PC-3 (cell line): ENCODE results near the gene TMCC2. TPM values are rescaled to one million over a fixed set of nuclear protein-coding genes. Genes with fewer than 3 reads are reported as not detected.
A peak's percentile ranks its signal among the peaks of the same experiment; 100 is the strongest.

Source experiments
- ATAC-seq: fragments of 200-7000 bp; cut with Tn5 transposase; 2 replicates; pipeline ENCODE4 v1.9.1; 2020; ENCODE audit warnings: mild to moderate bottlenecking, moderate library complexity
- BruUV-seq: library from RNA; stranded (reverse); fragments of 400-500 nt; replicated peaks from 2 replicates; lab custom pipeline; 2021; lab: Mats Ljungman, UMichigan
- CTCF ChIA-PET: fragments of 300-600 bp; sonication (Branson Sonifier 250); formaldehyde crosslinking; loops from one replicate; lab custom pipeline; 2022; ENCODE audit warnings: antibody characterized with exemption; lab: Charles Lee
- POLR2A ChIA-PET: fragments of 300-600 bp; sonication (Branson Sonifier 250); formaldehyde crosslinking; loops from one replicate; lab custom pipeline; 2022; ENCODE audit warnings: antibody characterized with exemption; ENCODE audit not compliant: unreplicated experiment; lab: Charles Lee
- DNase-seq: peaks from one replicate; pipeline ENCODE4 v3.0.0-alpha.2; 2015
- H2AFZ ChIP-seq: fragments of 300-600 bp; sonication (generic); 2 replicates; pipeline ENCODE4 v1.6.0; 2016; ENCODE audit warnings: antibody characterized with exemption, low read length
- H3F3A ChIP-seq: fragments of 300-600 bp; sonication (generic); one replicate; pipeline ENCODE4 v1.6.0; 2017; ENCODE audit warnings: antibody characterized with exemption, low read length, control low read depth, mild to moderate bottlenecking; ENCODE audit not compliant: unreplicated experiment
- H3K27ac ChIP-seq: fragments of 300-600 bp; sonication (generic); 2 replicates; pipeline ENCODE4 v1.5.1; 2016; ENCODE audit warnings: mild to moderate bottlenecking, low read length
- H3K27me3 ChIP-seq: fragments of 300-600 bp; sonication (generic); 2 replicates; pipeline ENCODE4 v1.6.1; 2016; ENCODE audit warnings: low read length, mixed read lengths
- H3K36me3 ChIP-seq: fragments of 300-600 bp; sonication (generic); 2 replicates; pipeline ENCODE4 v1.6.1; 2016; ENCODE audit warnings: low read depth, mixed run types, low read length, mixed read lengths
- H3K4me1 ChIP-seq: fragments of 300-600 bp; sonication (generic); 2 replicates; pipeline ENCODE4 v1.5.1; 2016; ENCODE audit warnings: low read length; ENCODE audit not compliant: insufficient read depth
- H3K4me2 ChIP-seq: fragments of 300-600 bp; sonication (generic); 2 replicates; pipeline ENCODE4 v1.6.0; 2016; ENCODE audit warnings: low read length
- H3K4me3 ChIP-seq: fragments of 300-600 bp; sonication (generic); 2 replicates; pipeline ENCODE4 v1.5.1; 2016; ENCODE audit warnings: mild to moderate bottlenecking, low read length, mixed read lengths
- H3K79me2 ChIP-seq: fragments of 300-600 bp; sonication (generic); 2 replicates; pipeline ENCODE4 v1.6.1; 2017; ENCODE audit warnings: low read length, mixed read lengths
- H3K9ac ChIP-seq: fragments of 300-600 bp; sonication (generic); 2 replicates; pipeline ENCODE4 v1.6.0; 2016; ENCODE audit warnings: mild to moderate bottlenecking, low read length
- H3K9me2 ChIP-seq: fragments of 300-600 bp; sonication (generic); replicated peaks from 2 replicates; pipeline ENCODE4 v1.6.1; 2016; ENCODE audit warnings: mixed run types, low read length, mixed read lengths
- H3K9me3 ChIP-seq: fragments of 300-600 bp; sonication (generic); 2 replicates; pipeline ENCODE4 v1.6.1; 2016; ENCODE audit warnings: low read length, mixed read lengths
- H4K20me1 ChIP-seq: fragments of 300-600 bp; sonication (generic); 2 replicates; pipeline ENCODE4 v1.6.1; 2016; ENCODE audit warnings: low read length, mixed read lengths
- EZH2 ChIP-seq: fragments of 300-600 bp; sonication (generic); IDR thresholded peaks from one replicate; pipeline ENCODE4 v1.6.1; 2017; ENCODE audit warnings: antibody characterized with exemption, mild to moderate bottlenecking, low read length; ENCODE audit not compliant: unreplicated experiment
- EZH2phosphoT487 ChIP-seq: fragments of 300-600 bp; sonication (generic); IDR thresholded peaks from 2 replicates; pipeline ENCODE4 v1.6.1; 2018; ENCODE audit warnings: mild to moderate bottlenecking, antibody characterized with exemption, low read length, borderline replicate concordance
- intact Hi-C: fragments of 100-400 bp; cut with micrococcal nuclease; formaldehyde crosslinking; loops from 2 replicates; pipeline ENCODE4 v1.9.0; 2023
- total RNA-seq: library from RNA; depleted of rRNA; stranded (reverse); fragments of >200 nt; gene quantifications from 2 replicates; pipeline ENCODE4 v1.2.3, GENCODE V29; 2014
- TF ChIP-seq, protein P1 (sequence below): fragments of 300-600 bp; sonication (generic); conservative IDR thresholded peaks from 2 replicates; pipeline ENCODE4 v1.5.1; 2017; ENCODE audit warnings: antibody characterized with exemption, low read depth, mild to moderate bottlenecking, low read length

The TMCC2 gene
- total RNA-seq, 1 experiment from 2014 or later: 8.7 TPM

DNA sequence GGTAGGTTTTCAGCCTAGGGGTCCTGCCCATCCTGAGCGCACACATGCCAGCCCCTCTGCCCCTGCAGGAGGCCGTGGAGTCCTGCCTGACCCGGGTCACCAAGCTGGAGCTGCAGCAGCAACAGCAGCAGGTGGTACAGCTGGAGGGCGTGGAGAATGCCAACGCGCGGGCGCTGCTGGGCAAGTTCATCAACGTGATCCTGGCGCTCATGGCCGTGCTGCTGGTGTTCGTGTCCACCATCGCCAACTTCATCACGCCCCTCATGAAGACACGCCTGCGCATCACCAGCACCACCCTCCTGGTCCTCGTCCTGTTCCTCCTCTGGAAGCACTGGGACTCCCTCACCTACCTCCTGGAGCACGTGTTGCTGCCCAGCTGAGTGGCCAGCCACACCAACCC, 44.0 kb downstream of the TMCC2 start:
- H3K4me2 ChIP-seq: no peak overlapping the region
- H3K9ac ChIP-seq: no peak overlapping the region
- ChIA-PET POLR2A (no interaction called here), CTCF (interaction anchor here (0.5 to 2.1 kb wide), 7 partner anchors 10 to 272 kb away, joined by 3 to 20 read pairs (median 5); no protein-coding TSS in a partner anchor)
- no peaks in the 10 kb centered on the region for H3K9me2 ChIP-seq
- no peaks in the 10 kb centered on the region for H3K9me3 ChIP-seq
- H3K4me1 ChIP-seq: peaks cover 16% of the 10 kb centered on the region
- ATAC-seq: no peak
- no peak overlapping the region for H3K4me3 ChIP-seq
- H3F3A ChIP-seq: no peaks in the 10 kb centered on the region
- no peaks in the 10 kb centered on the region for H3K27me3 ChIP-seq
- H3K27ac ChIP-seq: no peak overlapping the region
- H3K36me3 ChIP-seq: no peaks in the 10 kb centered on the region
- BruUV-seq: no TSS peak
- intact Hi-C loops: no loop called here
- no peak overlapping the region for H2AFZ ChIP-seq
- H4K20me1 ChIP-seq: no peaks in the 10 kb centered on the region
- DNase-seq: no peak
- TF ChIP-seq, protein P1, sequence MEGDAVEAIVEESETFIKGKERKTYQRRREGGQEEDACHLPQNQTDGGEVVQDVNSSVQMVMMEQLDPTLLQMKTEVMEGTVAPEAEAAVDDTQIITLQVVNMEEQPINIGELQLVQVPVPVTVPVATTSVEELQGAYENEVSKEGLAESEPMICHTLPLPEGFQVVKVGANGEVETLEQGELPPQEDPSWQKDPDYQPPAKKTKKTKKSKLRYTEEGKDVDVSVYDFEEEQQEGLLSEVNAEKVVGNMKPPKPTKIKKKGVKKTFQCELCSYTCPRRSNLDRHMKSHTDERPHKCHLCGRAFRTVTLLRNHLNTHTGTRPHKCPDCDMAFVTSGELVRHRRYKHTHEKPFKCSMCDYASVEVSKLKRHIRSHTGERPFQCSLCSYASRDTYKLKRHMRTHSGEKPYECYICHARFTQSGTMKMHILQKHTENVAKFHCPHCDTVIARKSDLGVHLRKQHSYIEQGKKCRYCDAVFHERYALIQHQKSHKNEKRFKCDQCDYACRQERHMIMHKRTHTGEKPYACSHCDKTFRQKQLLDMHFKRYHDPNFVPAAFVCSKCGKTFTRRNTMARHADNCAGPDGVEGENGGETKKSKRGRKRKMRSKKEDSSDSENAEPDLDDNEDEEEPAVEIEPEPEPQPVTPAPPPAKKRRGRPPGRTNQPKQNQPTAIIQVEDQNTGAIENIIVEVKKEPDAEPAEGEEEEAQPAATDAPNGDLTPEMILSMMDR: no peak
- TF ChIP-seq EZH2phosphoT487 (no peak), EZH2 (no peak)
- no peaks in the 10 kb centered on the region for H3K79me2 ChIP-seq

DNA sequence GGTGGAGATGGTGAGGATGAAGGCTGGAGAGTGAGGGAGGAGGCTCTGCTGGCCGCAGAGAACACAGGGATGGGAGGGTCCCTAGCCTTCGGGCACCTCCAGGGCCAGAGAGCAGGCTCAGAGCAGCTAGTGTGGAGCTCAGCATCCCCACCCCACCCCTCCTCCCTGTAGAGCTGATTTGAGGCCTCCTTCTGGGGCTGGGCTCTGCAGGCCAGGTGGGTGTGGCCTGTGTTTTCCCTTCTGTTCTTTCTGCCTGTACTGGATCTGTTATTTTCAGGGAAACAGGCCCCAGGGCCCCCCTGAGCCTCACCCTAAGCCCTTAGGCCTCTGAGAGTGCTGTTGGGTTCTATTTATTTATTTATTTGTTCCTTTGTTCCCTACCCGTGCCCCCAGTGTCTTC, 44.8 kb downstream of the TMCC2 start:
- intact Hi-C loops: no loop called here
- H3K79me2 ChIP-seq: no peaks in the 10 kb centered on the region
- no peak overlapping the region for H3K27ac ChIP-seq
- H3K36me3 ChIP-seq: no peaks in the 10 kb centered on the region
- ChIA-PET CTCF (interaction anchor here (0.5 to 0.7 kb wide), 3 partner anchors 21 to 53 kb away, joined by 3 to 6 read pairs (median 6); no protein-coding TSS in a partner anchor), POLR2A (no interaction called here)
- no peak overlapping the region for H3K4me2 ChIP-seq
- BruUV-seq: no TSS peak
- H3K4me1 ChIP-seq: peaks cover 16% of the 10 kb centered on the region
- H3K9me3 ChIP-seq: no peaks in the 10 kb centered on the region
- DNase-seq (no peak), ATAC-seq (no peak)
- H3F3A ChIP-seq: no peaks in the 10 kb centered on the region
- no peaks in the 10 kb centered on the region for H3K27me3 ChIP-seq
- H3K9ac ChIP-seq: no peak overlapping the region
- H3K4me3 ChIP-seq: no peak overlapping the region
- TF ChIP-seq EZH2phosphoT487 (no peak), EZH2 (no peak)
- TF ChIP-seq, protein P1: no peak
- no peak overlapping the region for H2AFZ ChIP-seq
- no peaks in the 10 kb centered on the region for H4K20me1 ChIP-seq
- no peaks in the 10 kb centered on the region for H3K9me2 ChIP-seq

DNA sequence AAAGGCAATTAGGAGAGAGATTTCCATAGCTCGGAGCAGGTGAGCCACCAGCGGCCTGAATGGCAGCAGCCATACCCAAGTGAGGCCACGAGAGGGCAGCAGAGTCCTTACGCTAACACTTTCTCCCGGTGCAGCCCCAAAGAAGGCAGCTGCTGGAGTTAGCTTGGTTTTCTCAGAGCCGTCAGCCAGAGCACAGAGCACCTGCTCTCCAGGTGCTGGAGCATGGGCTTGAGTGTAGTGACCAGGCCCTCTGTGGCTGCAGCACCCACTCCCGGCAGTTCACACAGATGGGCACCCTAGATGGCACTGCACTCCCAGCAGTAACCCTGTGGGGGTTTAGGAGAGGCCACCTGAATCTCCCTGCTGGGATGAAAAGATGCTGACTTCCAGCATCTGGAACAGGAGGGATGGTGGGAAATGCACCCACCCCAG, 45.8 kb downstream of the TMCC2 start:
- Histone ChIP-seq H3F3A (no peaks in the 10 kb centered on the region), H3K4me2 (no peak overlapping the region), H2AFZ (no peak overlapping the region), H3K4me3 (no peak overlapping the region), H4K20me1 (no peaks in the 10 kb centered on the region), H3K9ac (no peak overlapping the region), H3K4me1 (peaks cover 16% of the 10 kb centered on the region), H3K9me3 (no peaks in the 10 kb centered on the region), H3K27ac (no peak overlapping the region), H3K27me3 (no peaks in the 10 kb centered on the region), H3K9me2 (no peaks in the 10 kb centered on the region), H3K36me3 (no peaks in the 10 kb centered on the region), H3K79me2 (no peaks in the 10 kb centered on the region)
- DNase-seq: peak; percentile 93
- peak; percentile 70 for ATAC-seq
- no peak for TF ChIP-seq EZH2
- TF ChIP-seq, protein P1: peak; percentile 99
- ChIA-PET CTCF (interaction anchor here (0.5 to 1.6 kb wide), 17 partner anchors 11 to 251 kb away, joined by 3 to 103 read pairs (median 5); partner anchors contain the start of genes NUAK2 and TMCC2), POLR2A (interaction anchor here (1.0 kb wide), 1 partner anchor 52 kb away, joined by 5 read pairs; no protein-coding TSS in a partner anchor)
- BruUV-seq: no TSS peak
- intact Hi-C loops: loop anchor here (1.0 kb wide), 2 partner anchors 48 to 52 kb away; partner anchors contain the start of gene NUAK2
